Endothelial cell (in vitro differentiated cells): ENCODE measurements around the gene RAPGEF4. TPM values are rescaled to one million over a fixed set of nuclear protein-coding genes. Genes with fewer than 3 reads are reported as not detected.

Source experiments
- DNase-seq: peaks from one replicate; pipeline ENCODE4 v3.0.0; 2021; ENCODE audit warnings: low spot score
- H3K27ac Mint-ChIP-seq: one replicate; pipeline ENCODE4 v1.8.0; 2021; ENCODE audit warnings: mixed read lengths, inconsistent platforms; ENCODE audit not compliant: unreplicated experiment
- H3K27me3 Mint-ChIP-seq: one replicate; pipeline ENCODE4 v1.8.0; 2021; ENCODE audit warnings: mild to moderate bottlenecking, moderate library complexity, mixed read lengths, inconsistent platforms; ENCODE audit not compliant: unreplicated experiment
- H3K36me3 Mint-ChIP-seq: one replicate; pipeline ENCODE4 v1.8.0; 2021; ENCODE audit warnings: mild to moderate bottlenecking, low read depth, mixed read lengths, inconsistent platforms; ENCODE audit not compliant: unreplicated experiment
- H3K4me1 Mint-ChIP-seq: one replicate; pipeline ENCODE4 v1.8.0; 2021; ENCODE audit warnings: mild to moderate bottlenecking, mixed read lengths, inconsistent platforms; ENCODE audit not compliant: unreplicated experiment
- H3K4me3 Mint-ChIP-seq: one replicate; pipeline ENCODE4 v1.8.0; 2021; ENCODE audit warnings: mild to moderate bottlenecking, mixed read lengths, inconsistent platforms; ENCODE audit not compliant: unreplicated experiment
- H3K9me3 Mint-ChIP-seq: one replicate; pipeline ENCODE4 v1.8.0; 2021; ENCODE audit warnings: mixed read lengths, inconsistent platforms; ENCODE audit not compliant: unreplicated experiment
- total RNA-seq: library from RNA; stranded (reverse); fragmentation: NEBNext Ultra II Directional; extraction: Animal tissue kit (Norgen Biotek cat#: 25700); gene quantifications from one replicate; pipeline ENCODE4 v1.2.1, GENCODE V29; 2021; ENCODE audit not compliant: unreplicated experiment
- TF ChIP-seq, protein P1 (sequence below): fragments of 200-600 bp; sonication (generic); IDR thresholded peaks from one replicate; pipeline ENCODE4 v1.5.0; 2021; ENCODE audit warnings: antibody characterized with exemption; ENCODE audit not compliant: unreplicated experiment

Gene RAPGEF4
- total RNA-seq, 1 donor from 2014 or later, result 7.5 TPM

DNA sequence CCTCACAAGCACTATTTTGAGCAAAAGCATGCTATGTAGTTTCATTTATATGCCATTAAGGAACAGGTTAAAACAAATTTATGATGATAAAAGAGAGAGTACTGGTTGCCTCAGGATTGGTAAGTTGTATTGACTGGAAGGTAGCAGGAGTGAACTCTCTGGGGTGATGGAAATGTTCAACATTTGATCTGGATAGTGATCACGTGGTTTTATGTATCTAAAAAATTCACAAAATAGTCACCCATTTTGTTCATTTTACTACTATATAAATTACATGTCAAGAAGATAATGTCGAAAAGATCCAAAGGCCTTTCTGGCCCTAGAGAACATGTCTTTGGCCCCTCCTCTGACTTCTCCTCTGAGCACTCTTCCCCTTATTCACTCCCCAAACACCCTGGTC is 10.4 kb upstream of the RAPGEF4 start:
- TF ChIP-seq, protein P1, sequence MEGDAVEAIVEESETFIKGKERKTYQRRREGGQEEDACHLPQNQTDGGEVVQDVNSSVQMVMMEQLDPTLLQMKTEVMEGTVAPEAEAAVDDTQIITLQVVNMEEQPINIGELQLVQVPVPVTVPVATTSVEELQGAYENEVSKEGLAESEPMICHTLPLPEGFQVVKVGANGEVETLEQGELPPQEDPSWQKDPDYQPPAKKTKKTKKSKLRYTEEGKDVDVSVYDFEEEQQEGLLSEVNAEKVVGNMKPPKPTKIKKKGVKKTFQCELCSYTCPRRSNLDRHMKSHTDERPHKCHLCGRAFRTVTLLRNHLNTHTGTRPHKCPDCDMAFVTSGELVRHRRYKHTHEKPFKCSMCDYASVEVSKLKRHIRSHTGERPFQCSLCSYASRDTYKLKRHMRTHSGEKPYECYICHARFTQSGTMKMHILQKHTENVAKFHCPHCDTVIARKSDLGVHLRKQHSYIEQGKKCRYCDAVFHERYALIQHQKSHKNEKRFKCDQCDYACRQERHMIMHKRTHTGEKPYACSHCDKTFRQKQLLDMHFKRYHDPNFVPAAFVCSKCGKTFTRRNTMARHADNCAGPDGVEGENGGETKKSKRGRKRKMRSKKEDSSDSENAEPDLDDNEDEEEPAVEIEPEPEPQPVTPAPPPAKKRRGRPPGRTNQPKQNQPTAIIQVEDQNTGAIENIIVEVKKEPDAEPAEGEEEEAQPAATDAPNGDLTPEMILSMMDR, result no peak
- Mint-ChIP-seq H3K36me3 (no peaks in the 10 kb centered on the region), H3K27ac (no peak overlapping the region), H3K4me3 (no peak overlapping the region), H3K4me1 (peaks cover 6% of the 10 kb centered on the region), H3K9me3 (no peaks in the 10 kb centered on the region), H3K27me3 (no peaks in the 10 kb centered on the region)
- DNase-seq, result no peak

DNA sequence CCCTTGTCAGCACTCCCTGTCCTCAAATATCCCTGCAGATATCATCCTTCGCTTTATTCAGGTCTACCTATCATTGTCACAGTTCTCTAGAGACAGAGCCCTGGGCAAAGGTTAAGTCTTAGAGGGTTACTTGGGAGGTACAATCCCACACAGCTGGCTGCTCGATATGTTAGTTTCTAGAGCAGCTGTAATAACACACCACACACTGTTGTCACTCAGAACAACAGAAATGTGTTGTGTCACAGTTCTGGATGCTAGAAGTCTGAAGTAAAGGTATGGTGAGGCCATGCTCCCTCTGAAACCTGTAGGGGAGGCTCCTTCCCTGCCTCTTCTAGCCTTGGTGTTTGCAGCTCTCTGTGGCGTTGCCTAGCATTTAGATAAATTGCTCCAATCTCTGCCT is 9.9 kb upstream of the RAPGEF4 start:
- DNase-seq, result no peak
- no peak overlapping the region for H3K4me3 Mint-ChIP-seq
- no peaks in the 10 kb centered on the region for H3K27me3 Mint-ChIP-seq
- H3K36me3 Mint-ChIP-seq, result no peaks in the 10 kb centered on the region
- H3K4me1 Mint-ChIP-seq, result peaks cover 6% of the 10 kb centered on the region
- no peaks in the 10 kb centered on the region for H3K9me3 Mint-ChIP-seq
- no peak overlapping the region for H3K27ac Mint-ChIP-seq
- TF ChIP-seq, protein P1, result no peak

DNA sequence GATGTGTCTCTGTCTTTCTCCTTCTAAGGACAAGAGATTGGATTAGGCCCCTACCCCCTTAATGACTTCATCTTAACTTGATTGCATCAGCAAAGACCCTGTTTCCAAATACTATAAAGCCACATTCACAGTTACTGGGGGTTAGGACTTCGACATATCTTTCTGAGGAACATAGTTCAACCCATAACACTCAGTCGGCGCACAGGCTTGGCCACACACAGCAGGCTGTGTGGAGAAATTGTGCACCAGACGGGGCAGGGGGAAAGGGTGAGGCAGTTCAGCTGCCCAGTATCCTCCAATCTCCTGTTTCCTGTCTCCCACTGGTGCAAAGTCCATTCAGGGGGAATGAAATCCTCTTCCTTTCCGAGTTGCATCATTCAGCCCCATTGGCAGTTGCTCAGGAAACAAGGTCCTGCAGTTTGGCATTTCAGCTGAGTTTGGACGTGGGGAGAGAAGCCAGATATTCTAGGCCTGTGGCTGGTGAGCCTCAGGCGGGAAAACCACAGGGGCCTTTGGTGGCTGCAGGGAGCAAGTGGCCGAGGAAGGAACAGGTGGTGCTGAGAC is 9.4 kb upstream of the RAPGEF4 start:
- no peaks in the 10 kb centered on the region for H3K9me3 Mint-ChIP-seq
- H3K4me1 Mint-ChIP-seq, result peaks cover 6% of the 10 kb centered on the region
- no peaks in the 10 kb centered on the region for H3K36me3 Mint-ChIP-seq
- peaks cover 1% of the 10 kb centered on the region for H3K27me3 Mint-ChIP-seq
- TF ChIP-seq, protein P1, result no peak
- no peak for DNase-seq
- no peak overlapping the region for H3K4me3 Mint-ChIP-seq
- no peak overlapping the region for H3K27ac Mint-ChIP-seq

DNA sequence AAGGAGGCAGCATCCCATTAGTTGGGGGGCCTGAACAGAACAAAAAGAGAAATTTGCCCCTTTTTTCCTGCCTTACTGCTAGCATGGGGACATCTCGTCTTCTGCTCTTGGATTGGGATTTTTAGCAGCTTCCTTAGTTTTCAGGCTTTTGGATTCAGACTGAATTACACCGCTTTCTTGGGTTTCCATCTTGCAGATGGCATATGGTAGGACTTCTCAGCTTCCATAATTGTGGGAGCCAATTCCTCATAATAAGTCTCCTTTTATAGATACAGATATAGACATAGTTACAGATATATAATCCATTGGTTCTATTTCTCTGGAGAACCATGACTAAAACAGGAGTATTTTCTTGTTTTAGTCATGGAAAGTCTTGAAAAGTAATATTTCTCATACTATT is 5.2 kb upstream of the RAPGEF4 start:
- TF ChIP-seq, protein P1, result no peak
- Mint-ChIP-seq H3K27ac (no peak overlapping the region), H3K4me1 (peaks cover 6% of the 10 kb centered on the region), H3K9me3 (no peaks in the 10 kb centered on the region), H3K36me3 (no peaks in the 10 kb centered on the region), H3K4me3 (no peak overlapping the region), H3K27me3 (peaks cover 5% of the 10 kb centered on the region)
- DNase-seq, result no peak

DNA sequence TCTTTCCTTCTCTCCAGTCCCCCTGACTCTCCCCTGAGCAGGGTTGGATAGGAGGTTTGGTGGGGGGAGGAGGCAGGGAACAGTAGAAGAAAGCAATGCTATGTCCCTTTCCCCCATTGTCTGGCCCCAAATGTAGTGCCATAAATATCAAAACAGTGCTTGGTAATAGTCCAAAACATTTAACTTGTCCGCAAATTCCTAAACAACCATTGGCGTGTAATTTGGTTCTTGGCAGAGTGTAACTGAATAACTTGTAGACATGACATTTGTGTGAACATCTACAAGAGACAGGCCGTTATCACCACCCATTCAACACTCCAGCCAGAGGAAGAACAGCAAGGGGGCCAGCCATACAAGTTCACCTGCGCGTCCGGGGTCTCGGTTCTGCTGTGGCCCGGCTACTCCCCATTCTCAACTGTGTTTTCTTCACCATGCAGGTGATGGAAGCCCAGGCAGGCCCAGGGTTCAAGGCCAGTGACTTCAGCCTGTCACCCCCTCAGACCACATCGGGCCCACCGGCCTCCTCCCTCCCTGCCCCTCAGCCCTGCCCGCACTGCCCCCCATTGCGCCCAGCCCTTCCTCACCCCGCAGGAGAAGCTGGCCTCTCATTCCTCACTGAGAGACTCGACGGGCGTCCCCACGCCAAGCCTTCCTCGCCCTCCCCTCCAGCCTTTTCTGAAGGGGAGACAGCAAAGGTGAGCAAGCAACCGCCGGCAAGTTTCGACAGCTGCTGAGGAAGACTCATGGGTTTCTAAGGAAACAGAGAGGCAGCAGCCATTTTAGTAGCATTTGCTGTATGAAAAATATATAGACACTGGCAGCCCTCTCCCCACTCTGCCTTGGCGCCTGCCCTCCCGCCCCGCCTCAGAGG is 699 bp upstream of the RAPGEF4 start:
- no peak for DNase-seq
- Mint-ChIP-seq H3K9me3 (no peaks in the 10 kb centered on the region), H3K4me3 (peak overlapping the region; percentile 76), H3K4me1 (peaks cover 6% of the 10 kb centered on the region), H3K27me3 (peaks cover 10% of the 10 kb centered on the region), H3K27ac (no peak overlapping the region), H3K36me3 (no peaks in the 10 kb centered on the region)
- TF ChIP-seq, protein P1, result no peak
